K562 (cell line): ENCODE data around the gene HOXD13. TPM values are rescaled to one million over a fixed set of nuclear protein-coding genes. Genes with fewer than 3 reads are reported as not detected.
A peak's percentile ranks its signal among the peaks of the same experiment; 100 is the strongest.

Source experiments
- ATAC-seq: fragments of 200-7000 bp; cut with Tn5 transposase; 3 replicates; pipeline ENCODE4 v1.9.1; 2020; ENCODE audit warnings: moderate library complexity
- BruUV-seq: library from RNA; stranded (reverse); fragments of 400-500 nt; replicated peaks from 2 replicates; lab custom pipeline; 2021; lab: Mats Ljungman, UMichigan
- CTCF ChIA-PET: fragments of 300-600 bp; formaldehyde crosslinking; extraction: SDS; loops from one replicate; lab custom pipeline; 2021; ENCODE audit warnings: low intra/inter-chr PET ratio; lab: Yijun Ruan, JAX
- POLR2A ChIA-PET: fragments of 300-600, 350-650 bp; sonication (Branson Sonifier 250); formaldehyde crosslinking; extraction: SDS; loops from one replicate; lab custom pipeline; 2021; ENCODE audit warnings: antibody characterized with exemption, inconsistent platforms; lab: Yijun Ruan, JAX
- DNase-seq, 4 experiments: peaks; one replicate each; pipeline versions ENCODE4 v3.0.0 to v3.0.0-alpha.2; 2011 to 2018; ENCODE audit warnings: low spot score in 3 of 4, mixed read lengths in 3 of 4; ENCODE audit errors: extremely low read depth in 1 of 4
- FAIRE-seq: peaks from 2 replicates; lab custom pipeline; 2011; peaks lifted over from hg19 to GRCh38; lab: Jason Lieb, UNC
- H2AFZ ChIP-seq: 2 replicates; pipeline ENCODE4 v1.6.0; 2011; ENCODE audit warnings: low read depth, low read length, control low read depth, inconsistent platforms
- H3K27ac ChIP-seq: fragments of 200-600 bp; 3 replicates; pipeline ENCODE4 v1.8.0; 2011; ENCODE audit warnings: low read depth, mild to moderate bottlenecking, control low read depth, inconsistent platforms, low read length, moderate library complexity, mixed read lengths; ENCODE audit errors: extremely low read depth
- H3K27me3 ChIP-seq, 2 experiments: fragments of 300-600 bp in 1 of 2; 2 replicates in 1 of 2; 3 replicates in 1 of 2; pipeline versions ENCODE4 v1.6.0 to v1.8.0; 2011; ENCODE audit warnings: inconsistent platforms in 2 of 2, low read length in 2 of 2, mild to moderate bottlenecking in 1 of 2, mixed read lengths in 1 of 2, moderate library complexity in 1 of 2; ENCODE audit not compliant: control insufficient read depth in 2 of 2, insufficient read depth in 2 of 2
- H3K36me3 ChIP-seq: fragments of 300-600 bp; 3 replicates; pipeline ENCODE4 v1.8.0; 2011; ENCODE audit warnings: mild to moderate bottlenecking, low read length, inconsistent platforms; ENCODE audit not compliant: control insufficient read depth, insufficient read depth
- H3K4me1 ChIP-seq, 2 experiments: fragments of 200-600 bp in 1 of 2; replicated peaks in 1 of 2; 2 replicates in 1 of 2; 3 replicates in 1 of 2; pipeline versions ENCODE4 v1.5.1 to v1.8.0; 2011; ENCODE audit warnings: inconsistent platforms in 2 of 2, low read length in 2 of 2, mild to moderate bottlenecking in 1 of 2, mixed read lengths in 1 of 2, moderate library complexity in 1 of 2; ENCODE audit not compliant: control insufficient read depth in 2 of 2, insufficient read depth in 2 of 2
- H3K4me2 ChIP-seq: 2 replicates; pipeline ENCODE4 v1.6.1; 2011; ENCODE audit warnings: low read length, control low read depth, inconsistent platforms, mixed read lengths; ENCODE audit not compliant: insufficient read depth
- H3K4me3 ChIP-seq: fragments of 200-600 bp; sonication (generic), shearing (Covaris generic); 2 replicates; pipeline ENCODE4 v1.5.1; 2016; ENCODE audit warnings: control low read depth, inconsistent platforms
- H3K79me2 ChIP-seq: fragments of 200-600 bp; 3 replicates; pipeline ENCODE4 v1.8.0; 2011; ENCODE audit warnings: low read length, inconsistent platforms; ENCODE audit not compliant: control insufficient read depth, insufficient read depth
- H3K9ac ChIP-seq, 2 experiments: 2 replicates each; pipeline versions ENCODE4 v1.6.0 to v1.6.1; 2011; ENCODE audit warnings: low read depth in 2 of 2, low read length in 2 of 2, control low read depth in 1 of 2, inconsistent platforms in 1 of 2, mild to moderate bottlenecking in 1 of 2, mixed read lengths in 1 of 2; ENCODE audit not compliant: insufficient read depth in 1 of 2
- H3K9me1 ChIP-seq: one replicate; pipeline ENCODE4 v1.6.0; 2011; ENCODE audit warnings: inconsistent platforms, mild to moderate bottlenecking, low read length, moderate library complexity; ENCODE audit not compliant: control insufficient read depth, insufficient read depth
- H3K9me3 ChIP-seq: replicated peaks from 2 replicates; pipeline ENCODE4 v1.5.1; 2011; ENCODE audit warnings: low read depth, low read length, inconsistent platforms; ENCODE audit not compliant: control insufficient read depth, insufficient read depth
- H4K20me1 ChIP-seq: replicated peaks from 2 replicates; pipeline ENCODE4 v1.6.1; 2011; ENCODE audit warnings: low read length, inconsistent platforms, mixed read lengths; ENCODE audit not compliant: control insufficient read depth, insufficient read depth
- CUX1 ChIP-seq: fragments of 200-800 bp; sonication (Bioruptor generic); IDR thresholded peaks from 2 replicates; pipeline ENCODE4 v1.6.1; 2016; ENCODE audit warnings: missing genetic modification characterization, missing compliant biosample characterization
- WGBS: fragments of 100-300 bp; shearing (Covaris generic); methylation state at CpG from one replicate; pipeline ENCODE4 v1.1.6; 2016; ENCODE audit warnings: low coverage, mixed read lengths; ENCODE audit not compliant: insufficient coverage; ENCODE audit errors: missing lambda C conversion rate; 5-methylcytosine and 5-hydroxymethylcytosine counted together
- in situ Hi-C: fragments of 300-500 bp; cut with MboI; formaldehyde crosslinking; loops from 4 replicates; pipeline ENCODE4 v1.15.0; 2018; ENCODE audit warnings: inconsistent platforms, mixed read lengths
- intact Hi-C: fragments of 100-400 bp; cut with micrococcal nuclease; formaldehyde crosslinking; loops from 2 replicates; pipeline ENCODE4 v1.14.2; 2022
- polyA plus RNA-seq, 8 experiments: library from polyadenylated mRNA; depleted of rRNA in 4 of 8; stranded (reverse) in 5 of 8; unstranded in 3 of 8; fragments of >200 nt; fragmentation: Nextera tagmentation in 2 of 8; fragmentation: Illumina TruSeq in 1 of 8; extraction: Ambion mirVana in 2 of 8; extraction: Trizol in 1 of 8; gene quantifications; 2 replicates each; pipeline versions ENCODE4 v1.2.1 to v1.2.3, GENCODE V29; 2011 to 2014; ENCODE audit warnings: inconsistent platforms in 1 of 8, missing spikeins in 1 of 8
- total RNA-seq, 7 experiments: library from RNA; depleted of rRNA in 6 of 7; stranded (reverse); fragments of >200 nt in 6 of 7; fragmentation: Illumina TruSeq in 2 of 7; extraction: Trizol in 2 of 7; gene quantifications; 2 replicates each; pipeline versions ENCODE4 v1.2.1 to v1.2.3, GENCODE V29; 2011 to 2021; ENCODE audit warnings: low replicate concordance in 1 of 7
- TF ChIP-seq, protein P1 (sequence below): fragments of 250-450 bp; sonication (Bioruptor Pico); IDR thresholded peaks from 2 replicates; pipeline ENCODE4 v1.4.0; 2020; ENCODE audit warnings: mild to moderate bottlenecking, moderate library complexity, borderline replicate concordance

Gene HOXD13
- total and polyA plus RNA-seq, 9 of the 15 experiments (the other 6 are each of a cell fraction or from before 2014, with no cell fraction given) = 0.03 to 0.04 TPM; not detected in 7

DNA sequence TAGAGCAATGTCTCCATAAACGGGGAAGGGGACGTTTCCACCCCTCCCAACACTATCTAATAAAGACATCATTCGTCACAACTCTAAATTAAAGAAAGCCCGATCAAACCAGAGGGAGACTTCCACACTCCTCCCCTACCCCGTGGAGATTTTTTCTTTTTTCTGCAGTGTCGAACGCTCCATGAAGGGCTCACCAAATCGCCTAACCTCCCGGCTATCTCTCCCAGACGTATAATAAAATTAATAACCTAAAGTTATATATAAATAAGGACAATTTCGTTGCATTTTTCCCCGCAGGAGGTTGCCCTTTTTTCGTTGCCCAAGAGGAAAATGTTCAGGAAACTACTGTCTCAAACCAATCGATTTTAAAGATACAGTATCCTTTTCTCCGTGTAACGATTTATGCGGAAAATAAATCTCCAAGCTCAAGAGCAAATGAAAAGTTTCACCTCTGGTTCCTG is 11.1 kb upstream of the HOXD13 start:
- peaks cover 4% of the 10 kb centered on the region; the same call in 1 of the 2 replicates for H4K20me1 ChIP-seq
- peaks cover 0 to 39% of the 10 kb centered on the region in 2 experiments; a peak in 3 of 5 replicates for H3K4me1 ChIP-seq
- H3K27me3 ChIP-seq = peaks cover 48 to 76% of the 10 kb centered on the region in 2 experiments
- POLR2A ChIA-PET = no interaction called here
- intact Hi-C loops = no loop called here
- H3K9me1 ChIP-seq = no peaks in the 10 kb centered on the region
- no peak for DNase-seq
- no peak overlapping the region for H3K27ac ChIP-seq
- H3K9me3 ChIP-seq = peaks cover 10% of the 10 kb centered on the region
- WGBS = 38% methylated on average over 17 of the region's 17 CpGs
- FAIRE-seq = no peak
- CTCF ChIA-PET = interaction anchor here (3.8 kb wide), 1 partner anchor 391 kb away, joined by 36 read pairs; no protein-coding TSS in a partner anchor
- no peak overlapping the region for H2AFZ ChIP-seq
- no peak overlapping the region for H3K4me3 ChIP-seq
- no peak for ATAC-seq
- no peak overlapping the region for H3K9ac ChIP-seq
- no peaks in the 10 kb centered on the region for H3K36me3 ChIP-seq
- H3K79me2 ChIP-seq = no peaks in the 10 kb centered on the region
- BruUV-seq = no TSS peak
- 0 out of 2 replicates have a peak, but pooled peaks have one; percentile 25 for TF ChIP-seq CUX1 (CRISPR knock-in tag)
- TF ChIP-seq, protein P1, sequence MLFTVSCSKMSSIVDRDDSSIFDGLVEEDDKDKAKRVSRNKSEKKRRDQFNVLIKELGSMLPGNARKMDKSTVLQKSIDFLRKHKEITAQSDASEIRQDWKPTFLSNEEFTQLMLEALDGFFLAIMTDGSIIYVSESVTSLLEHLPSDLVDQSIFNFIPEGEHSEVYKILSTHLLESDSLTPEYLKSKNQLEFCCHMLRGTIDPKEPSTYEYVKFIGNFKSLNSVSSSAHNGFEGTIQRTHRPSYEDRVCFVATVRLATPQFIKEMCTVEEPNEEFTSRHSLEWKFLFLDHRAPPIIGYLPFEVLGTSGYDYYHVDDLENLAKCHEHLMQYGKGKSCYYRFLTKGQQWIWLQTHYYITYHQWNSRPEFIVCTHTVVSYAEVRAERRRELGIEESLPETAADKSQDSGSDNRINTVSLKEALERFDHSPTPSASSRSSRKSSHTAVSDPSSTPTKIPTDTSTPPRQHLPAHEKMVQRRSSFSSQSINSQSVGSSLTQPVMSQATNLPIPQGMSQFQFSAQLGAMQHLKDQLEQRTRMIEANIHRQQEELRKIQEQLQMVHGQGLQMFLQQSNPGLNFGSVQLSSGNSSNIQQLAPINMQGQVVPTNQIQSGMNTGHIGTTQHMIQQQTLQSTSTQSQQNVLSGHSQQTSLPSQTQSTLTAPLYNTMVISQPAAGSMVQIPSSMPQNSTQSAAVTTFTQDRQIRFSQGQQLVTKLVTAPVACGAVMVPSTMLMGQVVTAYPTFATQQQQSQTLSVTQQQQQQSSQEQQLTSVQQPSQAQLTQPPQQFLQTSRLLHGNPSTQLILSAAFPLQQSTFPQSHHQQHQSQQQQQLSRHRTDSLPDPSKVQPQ = no peak
- H3K4me2 ChIP-seq = no peak overlapping the region
- in situ Hi-C loops = loop anchor here (10.0 to 25.0 kb wide), 2 partner anchors 657 to 1044 kb away; no protein-coding TSS in a partner anchor
